Stimulated activated CD8-positive, alpha-beta memory T cell treated with anti-CD3 and anti-CD28 coated beads, Interleukin-12 subunit alpha, Interleukin-12 subunit beta, amount 100 ng/mL, for 24 hours (primary cell): ENCODE data around the gene ZC3H18.

Source experiments
- DNase-seq: peaks from one replicate; pipeline ENCODE4 v3.0.0-alpha.2; 2020; ENCODE audit errors: extremely low read depth

Gene ZC3H18

DNA sequence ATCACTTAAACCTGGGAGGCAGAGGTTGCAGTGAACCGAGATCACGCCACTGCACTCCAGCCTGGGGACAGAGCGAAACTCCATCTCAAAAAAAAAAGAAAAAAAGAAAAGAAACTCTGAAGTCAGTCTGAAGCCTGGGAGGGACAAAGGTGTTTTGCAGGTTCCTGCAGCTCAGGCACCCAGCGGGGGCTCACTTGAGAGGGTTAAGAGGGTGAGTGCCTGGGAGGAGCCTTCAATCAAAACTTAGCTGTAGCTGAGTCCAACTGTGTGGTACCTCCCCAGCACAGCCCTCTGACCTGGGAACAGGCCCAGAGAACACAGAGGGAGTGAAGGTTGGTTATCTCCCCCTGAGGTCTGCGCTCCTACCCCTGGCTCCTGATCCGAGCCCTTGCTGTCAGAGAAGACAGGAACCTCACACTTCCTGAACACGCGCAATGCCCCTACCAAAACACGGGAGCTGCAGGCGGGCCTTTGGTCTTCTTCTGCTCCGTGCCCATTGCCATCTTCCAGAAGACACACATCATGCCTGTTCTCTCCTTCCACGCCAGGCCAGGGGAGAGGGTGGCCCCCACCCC, 20.4 kb upstream of the ZC3H18 start:
- DNase-seq = no peak

- no peak for DNase-seq
Measured at GRCh38 chr16:88550246-88550661, 19.9 kb upstream of the ZC3H18 start.

DNA sequence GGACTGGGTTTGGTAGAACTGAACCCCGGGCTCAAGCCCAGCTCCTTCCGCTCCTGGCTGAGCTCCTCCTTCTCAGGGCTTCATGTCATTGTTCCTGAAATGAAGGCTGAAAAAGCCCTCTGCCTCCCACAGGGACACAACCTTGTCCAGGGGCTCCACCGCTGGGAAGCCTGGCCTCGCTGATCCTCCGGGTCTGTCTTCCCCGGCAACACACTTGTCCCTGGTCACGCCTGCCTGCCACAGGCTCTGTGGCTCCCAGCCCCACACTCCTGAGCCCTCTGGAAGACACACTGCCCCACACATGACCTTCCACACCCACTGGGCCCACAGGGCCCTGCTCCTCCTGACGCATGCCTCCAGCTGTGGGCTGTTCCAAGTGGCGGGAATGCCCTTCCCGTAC, 18.0 kb upstream of the ZC3H18 start:
- no peak for DNase-seq

- DNase-seq = no peak
Measured at GRCh38 chr16:88552815-88553214, 17.4 kb upstream of the ZC3H18 start.

DNA sequence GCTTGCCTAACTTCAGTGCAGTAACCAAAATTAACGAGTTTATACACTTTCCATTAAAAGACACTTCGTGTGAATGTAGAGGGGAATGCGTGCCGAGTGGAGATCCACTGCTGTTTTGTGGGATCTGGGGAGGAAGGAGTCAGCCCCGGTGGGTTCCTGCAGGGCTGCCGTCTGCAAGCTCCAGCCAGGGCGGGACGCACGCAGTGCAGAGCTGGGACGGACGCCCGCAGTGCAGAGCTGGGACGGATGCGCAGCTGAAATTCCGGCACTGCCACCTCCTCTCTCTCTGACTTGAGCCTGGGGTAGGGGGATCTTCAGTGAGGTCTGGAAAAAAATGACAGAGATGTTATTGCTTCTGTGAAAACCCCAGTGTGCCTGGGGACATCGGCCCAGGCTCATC, 16.5 kb upstream of the ZC3H18 start:
- no peak for DNase-seq

DNA sequence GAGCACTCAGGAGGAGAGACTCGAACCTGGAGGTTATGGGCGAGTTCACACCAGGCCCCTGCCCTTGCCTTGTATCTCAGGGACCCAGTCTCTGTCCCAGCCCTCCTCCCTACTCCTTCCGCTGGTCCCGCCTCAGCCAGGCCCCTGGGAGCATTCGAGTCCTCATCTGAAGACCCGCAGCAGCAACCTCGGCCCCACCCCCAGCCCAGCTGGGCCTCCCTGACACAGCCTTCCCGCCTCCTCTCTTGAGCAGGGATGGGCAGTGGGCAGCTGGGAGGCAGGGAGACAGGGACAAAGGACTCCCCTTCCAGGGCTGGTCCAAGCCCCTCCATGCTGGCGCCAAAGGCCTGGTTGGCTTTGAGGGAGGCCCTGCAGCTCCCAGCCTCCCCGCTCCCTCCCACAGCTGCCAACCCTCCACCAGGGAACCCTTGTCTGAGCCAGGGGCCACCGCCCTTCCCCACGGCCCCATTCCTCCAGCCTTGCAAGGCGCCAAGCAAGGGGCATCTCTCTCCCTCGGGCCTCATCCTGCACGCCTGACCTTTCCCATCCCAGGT, 15.4 kb upstream of the ZC3H18 start:
- no peak for DNase-seq

- DNase-seq = no peak
Measured at GRCh38 chr16:88556294-88556988, 13.8 kb upstream of the ZC3H18 start.

- no peak for DNase-seq
Measured at GRCh38 chr16:88558457-88559442, 11.5 kb upstream of the ZC3H18 start.

DNA sequence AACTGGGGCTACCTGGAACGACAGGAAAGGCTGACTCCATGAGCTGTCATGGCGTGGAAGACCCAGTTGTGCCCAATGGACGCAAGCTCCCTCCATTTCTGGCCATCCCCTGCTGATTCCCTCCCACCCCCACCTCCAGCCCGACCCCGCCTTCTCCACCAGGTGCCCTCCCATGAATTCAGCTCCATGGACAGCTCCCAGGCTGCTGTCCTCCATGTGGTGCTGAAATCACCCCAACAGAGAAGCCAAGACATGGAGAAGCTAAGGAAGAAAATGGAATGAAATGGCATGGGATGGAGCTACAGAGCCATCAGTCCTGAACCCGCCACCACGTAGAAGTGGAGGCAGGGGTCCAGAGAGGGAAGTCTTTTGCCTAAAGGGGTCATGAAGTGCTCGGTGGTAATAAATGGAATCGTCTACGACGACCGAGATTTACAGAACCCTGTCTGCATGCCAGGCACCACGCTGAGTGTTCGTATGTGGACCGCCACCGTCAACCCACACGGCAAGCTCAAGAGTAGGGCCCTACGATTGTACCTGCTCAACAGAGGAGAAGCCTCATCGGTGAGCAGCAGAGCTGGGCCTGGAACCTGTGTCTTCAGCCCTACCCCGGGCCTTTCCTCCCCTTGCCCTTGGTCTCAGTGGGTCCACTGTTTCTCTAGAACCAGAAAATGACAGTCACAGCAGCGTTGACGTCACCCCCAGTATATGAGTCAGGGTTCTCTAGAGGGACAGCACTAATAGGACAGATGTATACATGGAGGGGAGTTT, 9.3 kb upstream of the ZC3H18 start:
- no peak for DNase-seq

DNA sequence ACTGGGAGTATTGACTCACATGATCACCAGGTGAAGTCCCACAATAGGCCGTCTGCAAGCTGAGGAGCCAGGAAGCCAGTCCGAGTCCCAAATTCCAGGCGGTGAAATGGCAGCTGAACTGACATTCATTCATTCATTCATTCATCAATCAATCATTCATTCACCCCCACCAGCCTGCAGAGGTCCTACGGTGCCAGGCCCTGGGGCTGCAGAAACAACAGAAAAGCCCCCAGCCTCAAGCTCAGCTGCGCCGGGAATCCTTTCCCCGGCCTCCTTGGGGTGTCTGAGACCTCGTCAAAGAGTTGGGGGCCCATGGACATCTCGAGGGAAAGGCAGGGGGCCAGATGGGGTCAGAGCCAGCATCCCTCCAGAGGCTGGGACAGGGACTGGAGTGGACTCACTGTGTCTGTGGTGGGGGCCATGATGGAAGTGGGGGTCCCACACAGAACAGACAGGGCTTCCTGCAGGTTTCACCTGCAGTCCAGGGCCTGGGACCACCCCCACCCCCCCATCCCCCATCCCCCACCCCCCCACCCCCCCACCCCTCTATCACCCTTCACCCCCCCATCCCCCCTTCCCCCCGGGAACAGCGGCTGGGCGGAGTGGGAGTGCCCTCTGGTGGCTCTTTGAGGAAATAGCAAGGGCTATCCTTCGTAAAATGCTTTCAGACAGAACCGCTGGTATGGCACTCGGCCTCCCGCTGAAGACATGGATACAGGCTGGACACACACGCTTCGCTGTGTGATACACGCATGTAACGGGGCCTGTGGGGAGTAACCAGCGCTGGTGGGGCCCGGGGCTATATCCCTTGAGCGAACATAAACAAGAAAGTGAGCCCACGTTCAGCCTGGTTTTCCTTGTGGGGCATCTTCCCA, 8.5 kb upstream of the ZC3H18 start:
- no peak for DNase-seq

GRCh38 chr16:88566158-88566557, 4.0 kb upstream of the ZC3H18 start:
- peak; percentile 41 for DNase-seq

GRCh38 chr16:88568710-88569613, 1.2 kb upstream of the ZC3H18 start:
- no peak for DNase-seq

GRCh38 chr16:88569614-88569984, 604 bp upstream of the ZC3H18 start:
- no peak for DNase-seq

GRCh38 chr16:88570691-88571092, 489 bp downstream of the ZC3H18 start:
- DNase-seq = no peak

- DNase-seq = no peak
Measured at GRCh38 chr16:88575251-88575650, 5.0 kb downstream of the ZC3H18 start.

- no peak for DNase-seq
Measured at GRCh38 chr16:88576307-88576706, 6.1 kb downstream of the ZC3H18 start.

DNA sequence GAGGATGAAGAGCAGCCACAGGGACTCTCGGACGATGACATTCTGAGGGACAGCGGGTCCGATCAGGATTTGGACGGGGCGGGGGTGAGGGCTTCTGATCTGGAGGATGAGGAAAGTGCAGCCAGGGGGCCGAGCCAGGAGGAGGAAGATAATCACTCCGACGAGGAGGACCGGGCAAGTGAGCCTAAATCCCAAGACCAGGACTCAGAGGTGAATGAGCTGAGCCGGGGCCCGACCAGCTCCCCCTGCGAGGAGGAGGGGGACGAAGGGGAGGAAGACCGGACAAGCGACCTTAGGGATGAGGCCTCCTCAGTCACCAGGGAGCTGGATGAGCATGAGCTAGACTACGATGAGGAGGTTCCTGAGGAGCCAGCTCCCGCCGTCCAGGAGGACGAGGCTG, 7.0 kb downstream of the ZC3H18 start:
- no peak for DNase-seq

- no peak for DNase-seq
Measured at GRCh38 chr16:88578446-88579313, 8.5 kb downstream of the ZC3H18 start.

GRCh38 chr16:88580371-88580770, 10.2 kb downstream of the ZC3H18 start:
- no peak for DNase-seq
